ENCODE measurements around the gene NOC4L.

The NOC4L gene

DNA sequence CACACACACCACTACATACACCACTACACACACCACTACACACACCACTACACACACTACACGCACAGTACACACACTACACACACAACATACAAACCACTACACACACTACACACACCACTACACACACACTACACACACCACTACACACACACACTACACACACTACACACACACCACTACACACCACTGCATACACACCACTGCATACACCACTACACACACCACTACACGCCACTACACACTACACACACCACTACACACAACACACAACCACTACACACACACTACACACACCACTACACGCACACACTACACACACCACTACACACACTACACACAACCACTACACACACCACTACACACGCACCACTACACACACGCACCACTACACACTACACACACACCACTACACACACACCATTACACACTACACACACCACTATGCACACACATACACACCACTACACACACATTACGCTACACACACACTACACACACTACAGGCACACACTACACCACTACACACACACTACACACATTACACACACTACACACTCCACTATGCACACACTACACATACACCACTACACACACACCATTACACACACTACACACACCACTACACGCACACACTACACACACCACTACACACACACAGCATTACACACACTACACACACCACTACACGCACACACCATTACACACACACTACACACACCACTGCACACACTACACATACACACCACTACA lies 12.5 kb downstream of the NOC4L start:
- DNase-seq (ENCODE audit: low read depth), result no peak

DNA sequence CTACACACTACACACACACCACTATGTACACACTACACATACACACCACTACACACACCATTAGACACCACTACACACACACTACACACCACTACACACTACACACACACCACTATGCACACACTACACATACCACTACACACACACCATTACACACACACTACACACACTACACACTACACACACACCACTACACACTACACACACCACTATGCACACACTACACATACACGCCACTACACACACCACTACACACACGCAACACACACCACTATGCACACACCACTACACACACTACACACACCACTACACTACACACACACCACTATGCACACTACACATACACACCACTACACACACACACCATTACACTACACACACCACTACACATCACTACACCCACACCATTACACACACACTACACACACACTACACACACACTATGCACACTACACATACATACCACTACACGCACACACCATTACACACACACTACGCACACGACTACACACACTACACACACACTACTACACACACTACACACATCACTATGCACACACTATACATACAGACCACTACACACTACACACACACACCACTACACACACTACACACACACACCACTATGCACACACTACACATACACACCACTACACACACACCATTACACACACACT lies 13.6 kb downstream of the NOC4L start:
- no peak for DNase-seq (ENCODE audit: low read depth)

GRCh38 chr12:132158677-132159554 lies 14.7 kb downstream of the NOC4L start:
- DNase-seq (ENCODE audit: low read depth), result no peak

- no peak for DNase-seq (ENCODE audit: low read depth)
Observed at GRCh38 chr12:132159555-132160003, 15.3 kb downstream of the NOC4L start.

DNA sequence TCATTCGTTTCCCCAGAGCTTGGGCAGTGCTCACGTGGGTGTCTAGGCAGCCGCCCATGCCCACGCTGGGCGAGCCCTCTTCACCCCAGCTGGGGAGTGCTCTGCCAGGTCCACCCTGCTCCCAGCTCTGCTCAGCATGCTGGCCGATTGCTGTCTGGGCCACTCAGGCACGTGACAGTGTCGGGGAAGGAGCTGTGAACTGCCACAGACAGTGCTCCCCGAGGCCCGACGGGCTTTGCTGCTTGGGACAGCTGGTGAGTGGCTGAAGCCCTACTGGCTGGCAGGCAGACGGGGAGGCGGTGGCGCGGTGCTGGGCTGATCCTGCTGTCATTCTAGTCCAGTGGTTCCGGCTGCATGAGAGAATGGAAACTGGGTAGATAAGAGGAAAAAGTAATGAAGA lies 15.8 kb downstream of the NOC4L start:
- DNase-seq (ENCODE audit: low read depth), result no peak

DNA sequence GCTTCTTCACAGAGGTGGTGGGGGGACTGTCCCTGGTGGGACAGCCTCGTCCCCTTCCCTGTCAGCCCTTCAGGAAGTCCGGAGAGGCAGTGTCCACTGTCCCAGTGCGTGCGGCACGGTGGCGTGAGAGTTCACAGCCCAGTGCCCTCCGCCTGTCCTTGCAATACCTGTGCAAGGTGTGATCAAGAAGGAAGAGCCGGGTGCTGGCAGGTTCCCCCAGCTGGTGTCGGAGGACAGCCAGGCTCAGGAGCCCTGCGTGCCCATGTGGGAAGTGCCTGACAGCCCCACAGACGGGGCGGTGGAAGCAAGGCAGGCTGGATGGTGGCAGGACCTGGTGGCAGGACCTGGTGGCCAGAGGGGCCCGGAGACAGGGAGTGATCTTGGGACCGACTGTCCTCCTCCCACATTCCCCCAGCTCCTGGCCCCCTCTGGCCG lies 16.4 kb downstream of the NOC4L start:
- no peak for DNase-seq (ENCODE audit: low read depth)

DNA sequence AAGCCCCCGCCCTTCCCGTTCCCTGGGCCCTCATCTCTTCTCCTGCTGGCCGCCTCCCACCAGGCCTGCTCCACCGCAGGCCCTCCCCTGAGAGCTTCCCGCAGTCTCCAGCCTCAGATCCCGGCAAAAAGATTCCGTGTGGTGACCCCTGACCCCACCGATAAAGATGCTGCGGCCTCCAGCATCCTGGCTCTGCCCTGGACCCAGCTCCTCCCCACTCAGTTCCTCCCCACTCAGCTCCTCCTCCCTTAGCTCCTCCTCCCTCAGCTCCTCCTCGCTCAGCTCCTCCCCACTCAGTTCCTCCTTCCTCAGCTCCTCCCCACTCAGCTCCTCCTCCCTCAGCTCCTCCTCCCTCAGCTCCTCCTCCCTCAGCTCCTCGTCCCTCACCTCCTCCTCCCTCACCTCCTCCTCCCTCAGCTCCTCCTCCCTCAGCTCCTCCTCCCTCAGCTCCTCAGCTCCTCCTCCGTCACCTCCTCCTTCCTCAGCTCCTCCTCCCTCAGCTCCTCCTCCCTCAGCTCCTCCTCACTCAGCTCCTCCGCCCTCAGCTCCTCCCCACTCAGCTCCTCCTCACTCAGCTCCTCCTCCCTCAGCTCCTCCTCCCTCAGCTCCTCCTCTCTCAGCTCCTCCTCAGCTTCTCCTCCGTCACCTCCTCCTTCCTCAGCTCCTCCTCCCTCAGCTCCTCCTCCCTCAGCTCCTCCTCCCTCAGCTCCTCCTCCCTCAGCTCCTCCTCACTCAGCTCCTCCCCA lies 17.0 kb downstream of the NOC4L start:
- DNase-seq (ENCODE audit: low read depth), result no peak

GRCh38 chr12:132161796-132162507 lies 17.7 kb downstream of the NOC4L start:
- DNase-seq (ENCODE audit: low read depth), result no peak

GRCh38 chr12:132162508-132163031 lies 18.3 kb downstream of the NOC4L start:
- no peak for DNase-seq (ENCODE audit: low read depth)

GRCh38 chr12:132163041-132163910 lies 19.0 kb downstream of the NOC4L start:
- DNase-seq (ENCODE audit: low read depth), result no peak

DNA sequence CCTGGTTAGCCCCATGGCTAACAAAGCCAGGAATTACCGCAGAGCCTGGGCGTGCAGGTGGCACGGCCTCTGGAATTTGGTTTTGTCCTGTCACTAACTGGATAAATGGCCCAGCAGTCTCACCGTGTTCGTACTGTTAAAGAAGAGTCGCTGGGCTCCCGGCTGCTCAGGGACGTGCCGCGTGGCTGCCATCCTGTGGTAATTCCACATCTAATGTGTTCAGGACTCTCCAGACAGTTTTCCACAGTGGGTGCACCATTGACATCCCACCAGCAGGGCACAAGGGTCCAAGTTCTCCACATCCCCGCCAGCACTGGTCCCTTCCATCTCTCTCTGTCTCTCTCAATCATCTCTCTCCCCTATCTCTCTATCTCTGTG lies 19.6 kb downstream of the NOC4L start:
- no peak for DNase-seq (ENCODE audit: low read depth)

DNA sequence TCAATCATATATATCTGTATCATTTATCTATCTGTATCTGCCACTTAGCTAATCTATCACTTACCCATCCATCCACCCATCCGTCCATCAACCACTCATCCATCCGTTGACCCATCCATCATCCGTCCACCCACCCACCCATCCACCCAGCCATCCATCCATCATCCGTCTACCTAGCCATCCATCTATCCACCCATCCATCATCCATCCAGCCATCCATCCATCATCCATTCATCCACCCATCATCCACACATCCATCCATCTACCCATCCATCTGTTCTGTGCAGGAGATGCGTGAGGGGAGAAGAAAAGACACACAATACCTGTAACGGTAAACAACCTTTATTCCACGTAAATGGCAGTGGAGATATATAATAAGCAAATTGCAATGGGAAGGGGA lies 20.2 kb downstream of the NOC4L start:
- no peak for DNase-seq (ENCODE audit: low read depth)

DNA sequence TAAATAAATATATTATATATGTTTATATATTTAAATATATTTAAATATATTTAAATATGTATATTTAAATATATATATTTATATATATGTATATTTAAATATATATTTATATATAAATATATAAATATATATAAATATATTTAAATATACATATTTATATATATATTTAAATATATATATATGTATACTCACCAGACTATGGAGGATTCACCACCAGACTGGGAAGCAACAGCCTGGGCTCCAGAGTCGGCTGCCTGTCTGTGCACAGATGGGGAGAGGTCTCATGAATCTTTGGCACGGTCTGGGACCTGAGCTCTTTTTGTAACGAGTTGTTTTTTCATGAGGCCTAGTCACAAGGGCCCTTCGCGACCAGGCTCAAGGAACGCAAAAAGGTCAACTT lies 21.3 kb downstream of the NOC4L start:
- DNase-seq (ENCODE audit: low read depth), result no peak

DNA sequence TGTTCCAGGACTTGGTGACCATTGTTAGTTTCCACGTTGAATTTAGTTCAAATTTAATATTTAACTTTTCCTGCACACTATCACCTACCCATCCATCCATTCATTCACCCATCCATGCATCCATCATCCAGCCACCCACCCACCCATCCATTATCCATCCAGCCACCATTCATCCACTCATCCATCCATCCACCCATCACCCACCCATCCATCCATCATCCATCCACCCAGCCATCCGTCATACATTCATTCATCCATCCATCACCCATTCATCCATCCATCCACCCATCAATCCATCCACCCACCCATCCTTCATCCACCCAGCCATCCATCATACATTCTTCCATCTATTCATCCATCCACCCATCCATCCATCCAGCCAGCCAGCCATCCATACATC lies 21.8 kb downstream of the NOC4L start:
- no peak for DNase-seq (ENCODE audit: low read depth)

- DNase-seq (ENCODE audit: low read depth), result no peak
Observed at GRCh38 chr12:132166801-132167591, 22.7 kb downstream of the NOC4L start.

DNA sequence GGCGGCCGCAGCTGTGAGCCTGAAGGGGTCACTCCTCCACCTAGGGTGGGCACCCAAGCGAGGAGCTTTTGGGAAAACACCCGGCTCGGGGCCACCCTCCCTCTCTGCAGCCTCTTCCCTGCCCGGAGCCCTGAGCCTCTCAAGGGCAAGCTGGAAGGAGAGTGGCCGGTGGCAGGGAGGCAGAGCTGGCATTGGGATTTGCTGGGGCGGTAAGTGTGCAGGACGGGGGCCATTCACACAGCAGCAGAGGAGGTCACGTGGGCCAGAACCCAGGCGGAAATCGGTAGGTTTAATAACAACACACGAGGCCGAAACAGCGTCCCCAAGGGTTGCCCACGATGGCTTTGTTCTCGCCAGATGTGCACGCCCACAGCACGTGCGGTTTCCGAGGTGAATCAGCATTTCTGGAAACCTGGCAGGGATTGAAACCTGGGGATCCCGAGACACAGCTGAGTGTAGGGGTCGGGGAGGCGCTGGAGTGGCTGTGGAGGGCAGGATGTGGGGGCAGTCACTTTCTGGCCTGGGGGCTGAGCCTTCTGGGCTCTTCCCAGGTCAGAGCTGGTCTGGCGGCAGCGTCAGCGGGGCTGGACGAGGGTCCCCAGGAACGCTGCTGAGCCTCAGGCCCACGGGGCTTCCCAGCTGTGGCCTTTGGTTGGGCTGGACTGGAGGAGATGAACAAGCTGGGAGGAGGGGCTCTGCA lies 23.5 kb downstream of the NOC4L start:
- no peak for DNase-seq (ENCODE audit: low read depth)

- DNase-seq (ENCODE audit: low read depth), result no peak
Observed at GRCh38 chr12:132168311-132169031, 24.2 kb downstream of the NOC4L start.

DNA sequence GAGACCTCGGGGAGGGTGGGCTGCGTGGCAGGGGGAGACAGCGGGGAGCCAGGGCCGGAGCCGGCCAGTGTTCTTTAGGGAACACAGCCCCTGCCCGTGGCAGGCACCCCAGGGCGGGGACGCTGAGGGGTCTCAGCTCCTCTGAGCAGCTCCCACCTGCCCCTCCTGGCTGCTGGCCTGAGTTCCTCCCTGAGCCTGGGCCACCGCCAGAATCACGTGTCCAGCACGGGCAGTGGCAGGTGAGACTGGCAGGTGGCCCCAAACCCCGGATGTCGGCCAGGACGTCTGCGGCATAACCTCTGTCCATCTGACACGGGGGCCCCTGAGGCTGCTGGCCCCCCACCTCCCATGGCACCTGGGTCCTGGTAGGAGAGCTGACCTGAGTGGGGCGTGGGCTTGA lies 25.1 kb downstream of the NOC4L start:
- DNase-seq (ENCODE audit: low read depth), result no peak

Measured in stimulated activated CD8-positive, alpha-beta memory T cell treated with anti-CD3 and anti-CD28 coated beads, Interleukin-12 subunit alpha, Interleukin-12 subunit beta, amount 100 ng/mL, for 1 hour (primary cell).